Body of pancreas (tissue), 4 donors: Measurements from ENCODE around the gene TBX2. TPM values are rescaled to one million over a fixed set of nuclear protein-coding genes. Genes with fewer than 3 reads are reported as not detected.

ENCODE experiments used
- ATAC-seq: fragments of 150-250 bp; one replicate; pipeline ENCODE4 v1.9.1; 2016
- DNase-seq, 4 donors: peaks; one replicate each; pipeline ENCODE4 v3.0.0-alpha.2; 2019
- H3K27ac ChIP-seq, 4 donors: fragments of 200-600 bp; sonication (generic); 1 replicate in 3 of 4; 2 replicates in 1 of 4; pipeline versions ENCODE4 v1.5.1 to v1.6.1; 2016 to 2019; ENCODE audit warnings: mild to moderate bottlenecking in 1 of 4, mixed read lengths in 1 of 4, moderate library complexity in 1 of 4
- H3K27me3 ChIP-seq, 2 donors: fragments of 200-600 bp; sonication (generic); one replicate each; pipeline ENCODE4 v1.6.0; 2016; ENCODE audit warnings: mild to moderate bottlenecking in 1 of 2
- H3K36me3 ChIP-seq, 2 donors: fragments of 200-600 bp; sonication (generic); replicated peaks in 1 of 2; 2 replicates each; pipeline ENCODE4 v1.5.1; 2016; ENCODE audit warnings: low read depth in 2 of 2; ENCODE audit not compliant: insufficient read depth in 1 of 2
- H3K4me1 ChIP-seq: fragments of 200-600 bp; sonication (generic); one replicate; pipeline ENCODE4 v1.6.0; 2016
- H3K4me3 ChIP-seq, 2 donors: fragments of 200-600 bp; sonication (generic); 1 replicate in 1 of 2; 2 replicates in 1 of 2; pipeline ENCODE4 v1.5.1; 2016 to 2019
- H3K9me3 ChIP-seq, 3 donors: fragments of 200-600 bp; sonication (generic); 1 replicate in 2 of 3; 2 replicates in 1 of 3; pipeline ENCODE4 v1.5.1; 2016
- CTCF ChIP-seq, 7 experiments: fragments of 450-650 bp in 4 of 7; fragments of 200-600 bp in 3 of 7; sonication (generic) in 3 of 7; IDR thresholded peaks; one replicate each; pipeline ENCODE4 v1.5.1; 2016 to 2019; ENCODE audit warnings: antibody characterized with exemption in 7 of 7
- POLR2A ChIP-seq, 3 donors: fragments of 450-650 bp; IDR thresholded peaks; one replicate each; pipeline ENCODE4 v1.6.1; 2016; ENCODE audit warnings: antibody characterized with exemption in 3 of 3, mild to moderate bottlenecking in 2 of 3
- WGBS, 2 donors: methylation state at CpG; one replicate each; pipeline ENCODE4 v1.1.5; 2017; 5-methylcytosine and 5-hydroxymethylcytosine counted together
- intact Hi-C: fragments of 100-400 bp; cut with DNase I; formaldehyde crosslinking; loops from one replicate; pipeline ENCODE4 v1.15.1; 2023
- total RNA-seq, 2 donors: library from RNA; depleted of rRNA; stranded (reverse); fragments of >200 nt; gene quantifications; one replicate each; pipeline ENCODE4 v1.1.0, GENCODE V29; 2016

Gene TBX2
- total RNA-seq, 2 donors from 2014 or later = 4.9 to 6.9 TPM

GRCh38 chr17:61449707-61450640 lies 50.3 kb downstream of the TBX2 start:
- no peak overlapping the region for H3K27ac ChIP-seq
- 86 to 87% methylated on average over 9 of the region's 9 CpGs for WGBS, 2 donors
- peaks cover 0 to 33% of the 10 kb centered on the region in 2 donors for H3K27me3 ChIP-seq
- DNase-seq = no peak
- intact Hi-C loops = no loop called here
- peaks cover 21% of the 10 kb centered on the region for H3K4me1 ChIP-seq
- no peak for TF ChIP-seq POLR2A (IDR thresholded peaks at IDR 0.05)
- no peak overlapping the region for H3K4me3 ChIP-seq
- no peaks in the 10 kb centered on the region for H3K36me3 ChIP-seq
- H3K9me3 ChIP-seq = no peaks in the 10 kb centered on the region
- no peak for ATAC-seq

- Histone ChIP-seq H3K27ac (no peak overlapping the region), H3K4me1 (peaks cover 21% of the 10 kb centered on the region), H3K27me3 (peaks cover 0 to 36% of the 10 kb centered on the region in 2 donors), H3K36me3 (no peaks in the 10 kb centered on the region), H3K9me3 (no peaks in the 10 kb centered on the region), H3K4me3 (no peak overlapping the region)
- ATAC-seq = no peak
- no peak for DNase-seq
- 78 to 87% methylated on average over 16 to 19 of the region's 19 CpGs for WGBS, 2 donors
- intact Hi-C loops = no loop called here
- TF ChIP-seq POLR2A (IDR thresholded peaks at IDR 0.05) (no peak), CTCF (IDR thresholded peaks at IDR 0.05) (no peak)
These were observed 51.2 kb downstream of the TBX2 start for GRCh38 chr17:61450641-61451537.

GRCh38 chr17:61451538-61452300 lies 52.1 kb downstream of the TBX2 start:
- Histone ChIP-seq H3K27ac (no peak overlapping the region), H3K4me1 (peaks cover 22% of the 10 kb centered on the region), H3K36me3 (no peaks in the 10 kb centered on the region), H3K4me3 (no peak overlapping the region), H3K9me3 (no peaks in the 10 kb centered on the region), H3K27me3 (peaks cover 0 to 36% of the 10 kb centered on the region in 2 donors)
- no peak for DNase-seq
- peak; percentile 24 for ATAC-seq
- 20 to 34% methylated on average over 30 to 74 of the region's 75 CpGs for WGBS, 2 donors
- TF ChIP-seq POLR2A (IDR thresholded peaks at IDR 0.05) = no peak
- TF ChIP-seq CTCF (IDR thresholded peaks at IDR 0.05) = no peak
- intact Hi-C loops = no loop called here

- Histone ChIP-seq H3K4me1 (peaks cover 31% of the 10 kb centered on the region), H3K27me3 (peaks cover 0 to 36% of the 10 kb centered on the region in 2 donors), H3K9me3 (no peaks in the 10 kb centered on the region), H3K4me3 (no peak within 1 kb of the TSS), H3K36me3 (no peaks in the 10 kb centered on the region), H3K27ac (no peak within 1 kb of the TSS)
- 18 to 41% methylated on average over 25 to 58 of the region's 59 CpGs for WGBS, 2 donors
- intact Hi-C loops = no loop called here
- ATAC-seq = no peak
- TF ChIP-seq POLR2A (IDR thresholded peaks at IDR 0.05) (no peak), CTCF (IDR thresholded peaks at IDR 0.05) (no peak)
- no peak for DNase-seq
These were observed 53.0 kb downstream of the TBX2 start, which contains the start of gene TBX4 for GRCh38 chr17:61452301-61453290. TBX4 (plus strand) TSS chr17:61452422; CDS start chr17:61456491, 4,069 bp downstream.
